GM12892 (cell line): ENCODE measurements around the gene CSGALNACT2.

Experiments used
- POLR2A ChIP-seq: IDR thresholded peaks from 2 replicates; pipeline ENCODE4 v1.6.1; 2011; ENCODE audit warnings: low read depth, low read length, control low read depth
- POLR2AphosphoS5 ChIP-seq: IDR thresholded peaks from 2 replicates; pipeline ENCODE4 v1.6.1; 2011; ENCODE audit warnings: low read depth, low read length, control low read depth

DNA sequence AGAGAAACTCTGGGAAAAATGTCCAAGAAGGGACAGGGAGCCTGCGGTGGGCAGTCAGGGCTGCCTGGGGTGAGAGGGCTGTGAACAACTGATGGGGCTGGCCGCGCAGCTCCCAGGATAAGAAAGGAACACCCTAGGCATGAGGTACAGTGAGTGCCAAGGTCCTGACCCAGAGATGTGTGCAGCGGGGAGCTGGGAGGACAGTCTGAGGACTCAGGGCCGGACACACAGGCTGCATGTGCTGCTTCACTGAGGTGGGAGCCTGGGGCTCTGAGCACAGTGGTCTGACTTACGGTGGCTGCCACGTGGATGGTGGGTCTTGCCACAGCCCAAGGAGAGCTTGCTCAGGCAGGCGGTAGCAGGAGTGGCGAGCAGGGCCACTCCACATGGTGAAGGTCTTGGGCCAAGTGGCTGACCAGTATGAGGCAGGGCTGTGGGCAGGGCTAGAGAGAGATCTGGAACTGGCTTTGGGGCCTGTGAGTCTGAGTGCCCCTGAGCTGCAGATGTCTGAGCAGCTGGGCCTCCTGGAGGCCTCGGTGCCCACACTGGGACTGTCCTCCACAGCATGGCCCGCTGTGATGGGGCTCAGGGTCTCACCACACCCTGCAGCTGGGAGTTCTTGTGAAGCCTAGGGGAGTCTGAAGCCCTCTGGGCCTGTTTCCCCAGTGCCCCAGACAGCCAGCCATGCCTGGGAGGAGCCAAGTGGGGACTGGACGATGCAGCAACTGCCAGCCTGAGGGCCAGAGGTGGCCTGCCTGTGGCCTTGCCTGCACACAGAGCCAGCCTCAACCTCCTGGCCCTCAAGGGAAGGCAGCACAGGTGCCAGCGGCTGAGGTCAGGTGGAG is 68.4 kb downstream of the CSGALNACT2 start:
- no peak for TF ChIP-seq POLR2AphosphoS5
- TF ChIP-seq POLR2A = no peak
